H1 (cell line): Measurements from ENCODE around the gene SAXO1. TPM values are rescaled to one million over a fixed set of nuclear protein-coding genes. Genes with fewer than 3 reads are reported as not detected.

Source experiments
- CTCF ChIA-PET: fragments of 300-600 bp; sonication (Branson Sonifier 250); formaldehyde crosslinking; loops from one replicate; lab custom pipeline; 2021; ENCODE audit not compliant: partially characterized antibody; lab: Charles Lee
- POLR2A ChIA-PET: fragments of 300-600 bp; sonication (Branson Sonifier 250); formaldehyde crosslinking; loops from one replicate; lab custom pipeline; 2021; ENCODE audit warnings: inconsistent platforms; ENCODE audit not compliant: partially characterized antibody; lab: Charles Lee
- DNase-seq, 2 experiments: peaks; one replicate each; pipeline versions ENCODE4 v3.0.0 to v3.0.0-alpha.2; 2010 to 2022; ENCODE audit warnings: low spot score in 2 of 2, low read depth in 1 of 2, mixed read lengths in 1 of 2
- FAIRE-seq: peaks from 2 replicates; lab custom pipeline; 2011; peaks lifted over from hg19 to GRCh38; lab: Jason Lieb, UNC
- H2AFZ ChIP-seq: 2 replicates; pipeline ENCODE4 v1.8.1; 2012; ENCODE audit warnings: low read length, inconsistent platforms
- H2AK5ac ChIP-seq: 2 replicates; pipeline ENCODE4 v1.6.1; 2013; ENCODE audit warnings: low read depth, low read length
- H2BK120ac ChIP-seq: replicated peaks from 2 replicates; pipeline ENCODE3; 2013; ENCODE audit warnings: low read depth, low read length, inconsistent platforms
- H2BK12ac ChIP-seq: 2 replicates; pipeline ENCODE4 v1.6.1; 2013; ENCODE audit warnings: low read depth, low read length
- H2BK15ac ChIP-seq: 2 replicates; pipeline ENCODE4 v1.6.1; 2013; ENCODE audit warnings: low read length
- H2BK20ac ChIP-seq: 2 replicates; pipeline ENCODE4 v1.6.1; 2013; ENCODE audit warnings: low read length
- H2BK5ac ChIP-seq: 2 replicates; pipeline ENCODE4 v1.6.1; 2013; ENCODE audit warnings: low read depth, low read length
- H3K14ac ChIP-seq: 2 replicates; pipeline ENCODE4 v1.6.1; 2013; ENCODE audit warnings: inconsistent platforms; ENCODE audit not compliant: insufficient read length
- H3K18ac ChIP-seq: 2 replicates; pipeline ENCODE4 v1.6.1; 2013; ENCODE audit warnings: low read length; ENCODE audit errors: extremely low read depth
- H3K23ac ChIP-seq: 2 replicates; pipeline ENCODE4 v1.6.1; 2013; ENCODE audit warnings: inconsistent platforms; ENCODE audit not compliant: insufficient read length
- H3K23me2 ChIP-seq: 2 replicates; pipeline ENCODE4 v1.6.1; 2013; ENCODE audit warnings: low read depth, low read length
- H3K27ac ChIP-seq: 2 replicates; pipeline ENCODE4 v1.6.1; 2011; ENCODE audit warnings: low read depth, low read length, inconsistent platforms
- H3K27me3 ChIP-seq, 4 experiments: replicated peaks in 1 of 4; 1 replicate in 1 of 4; 2 replicates in 3 of 4; pipeline versions ENCODE4 v1.6.1 to v1.8.1; 2011 to 2013; ENCODE audit warnings: low read length in 3 of 4, mild to moderate bottlenecking in 3 of 4, inconsistent platforms in 2 of 4, mixed read lengths in 2 of 4, moderate library complexity in 1 of 4; ENCODE audit not compliant: control insufficient read depth in 3 of 4, insufficient read depth in 3 of 4; ENCODE audit errors: extremely low read depth in 1 of 4
- H3K36me3 ChIP-seq, 4 experiments: 2 replicates each; pipeline versions ENCODE4 v1.6.1 to v1.8.1; 2011 to 2013; ENCODE audit warnings: mild to moderate bottlenecking in 4 of 4, low read length in 3 of 4, moderate library complexity in 2 of 4, control low read depth in 1 of 4, inconsistent platforms in 1 of 4; ENCODE audit not compliant: insufficient read depth in 4 of 4, control insufficient read depth in 2 of 4
- H3K4ac ChIP-seq: replicated peaks from 2 replicates; pipeline ENCODE3; 2013; ENCODE audit warnings: low read length, low read depth, mixed read lengths, inconsistent platforms; ENCODE audit not compliant: insufficient read length
- H3K4me1 ChIP-seq, 4 experiments: replicated peaks in 1 of 4; 1 replicate in 1 of 4; 2 replicates in 3 of 4; pipeline versions ENCODE4 v1.6.1 to v1.8.1; 2011 to 2013; ENCODE audit warnings: low read length in 3 of 4, inconsistent platforms in 2 of 4, mixed read lengths in 1 of 4; ENCODE audit not compliant: insufficient read depth in 4 of 4, control insufficient read depth in 3 of 4
- H3K4me2 ChIP-seq, 2 experiments: 2 replicates each; pipeline versions ENCODE4 v1.6.1 to v1.8.1; 2011 to 2013; ENCODE audit warnings: low read depth in 2 of 2, low read length in 2 of 2, control low read depth in 1 of 2, inconsistent platforms in 1 of 2, mild to moderate bottlenecking in 1 of 2; ENCODE audit not compliant: insufficient read depth in 1 of 2
- H3K4me3 ChIP-seq, 4 experiments: fragments of 200-600, 300-600 bp in 1 of 4; sonication (generic), shearing (Covaris generic), sonication (Bioruptor Twin) in 1 of 4; 2 replicates each; pipeline versions ENCODE4 v1.5.1 to v1.8.1; 2011 to 2016; ENCODE audit warnings: low read length in 4 of 4, low read depth in 3 of 4, control low read depth in 2 of 4, inconsistent platforms in 2 of 4, mild to moderate bottlenecking in 2 of 4, mixed read lengths in 1 of 4, moderate library complexity in 1 of 4; ENCODE audit not compliant: insufficient read depth in 2 of 4; ENCODE audit errors: extremely low read depth in 1 of 4
- H3K56ac ChIP-seq: replicated peaks from 2 replicates; pipeline ENCODE3; 2013; ENCODE audit warnings: low read depth, mild to moderate bottlenecking, mixed read lengths, low read length, inconsistent platforms; ENCODE audit not compliant: insufficient read length
- H3K79me1 ChIP-seq: 2 replicates; pipeline ENCODE4 v1.6.1; 2013; ENCODE audit warnings: low read depth, low read length, control low read depth
- H3K79me2 ChIP-seq, 2 experiments: 2 replicates each; pipeline versions ENCODE4 v1.6.1 to v1.8.1; 2012 to 2013; ENCODE audit warnings: low read length in 2 of 2, mild to moderate bottlenecking in 2 of 2, inconsistent platforms in 1 of 2; ENCODE audit not compliant: insufficient read depth in 2 of 2, control insufficient read depth in 1 of 2
- H3K9ac ChIP-seq, 4 experiments: replicated peaks in 1 of 4; 1 replicate in 1 of 4; 2 replicates in 3 of 4; pipeline versions ENCODE4 v1.6.1 to v1.8.1; 2011 to 2013; ENCODE audit warnings: low read depth in 3 of 4, low read length in 3 of 4, control low read depth in 2 of 4, mild to moderate bottlenecking in 2 of 4, moderate library complexity in 2 of 4, inconsistent platforms in 1 of 4; ENCODE audit errors: extremely low read depth in 1 of 4
- H3K9me3 ChIP-seq, 2 experiments: 2 replicates each; pipeline versions ENCODE4 v1.6.1 to v1.8.1; 2012 to 2013; ENCODE audit warnings: mild to moderate bottlenecking in 2 of 2, moderate library complexity in 2 of 2, control low read depth in 1 of 2, inconsistent platforms in 1 of 2, low read depth in 1 of 2, low read length in 1 of 2, mixed read lengths in 1 of 2; ENCODE audit not compliant: insufficient read depth in 2 of 2
- H4K20me1 ChIP-seq, 2 experiments: replicated peaks in 1 of 2; 2 replicates each; pipeline versions ENCODE3 to v1.8.1; 2011 to 2013; ENCODE audit warnings: inconsistent platforms in 2 of 2, low read length in 2 of 2, mild to moderate bottlenecking in 1 of 2; ENCODE audit not compliant: insufficient read depth in 2 of 2, control insufficient read depth in 1 of 2
- H4K5ac ChIP-seq: 2 replicates; pipeline ENCODE4 v1.6.1; 2013; ENCODE audit warnings: low read length, low read depth, mixed read lengths, inconsistent platforms; ENCODE audit not compliant: insufficient read length
- H4K8ac ChIP-seq: 2 replicates; pipeline ENCODE4 v1.8.0; 2013; ENCODE audit warnings: mild to moderate bottlenecking, moderate library complexity, low read length, inconsistent platforms; ENCODE audit not compliant: insufficient read depth; ENCODE audit errors: extremely low read depth
- H4K91ac ChIP-seq: replicated peaks from 2 replicates; pipeline ENCODE3; 2013; ENCODE audit warnings: low read length, mixed read lengths, inconsistent platforms; ENCODE audit not compliant: insufficient read length
- KDM4A ChIP-seq: IDR thresholded peaks from one replicate; pipeline ENCODE4 v1.7.1; 2012; ENCODE audit warnings: low read depth, mild to moderate bottlenecking, moderate library complexity, low read length, inconsistent platforms; ENCODE audit not compliant: severe bottlenecking
- WGBS, 2 experiments: shearing (Covaris generic) in 1 of 2; methylation state at CpG; one replicate each; pipeline versions ENCODE4 v1.1.6 to v1.1.7; 2013 to 2015; ENCODE audit warnings: low lambda C conversion rate in 2 of 2, mixed read lengths in 2 of 2, inconsistent platforms in 1 of 2, low coverage in 1 of 2, missing lambda C conversion rate in 1 of 2; ENCODE audit not compliant: insufficient replicate concordance in 2 of 2, insufficient coverage in 1 of 2, insufficient read length in 1 of 2; ENCODE audit errors: extremely low coverage in 1 of 2, missing lambda C conversion rate in 1 of 2; 5-methylcytosine and 5-hydroxymethylcytosine counted together
- polyA plus RNA-seq, 7 experiments: library from polyadenylated mRNA; depleted of rRNA in 3 of 7; stranded (reverse) in 5 of 7; unstranded in 2 of 7; fragments of >200 nt in 5 of 7; fragments of 200-250 nt in 2 of 7; gene quantifications; 1 replicate in 5 of 7; 2 replicates in 1 of 7; 4 replicates in 1 of 7; pipeline versions ENCODE4 v1.2.1 to v1.2.3, GENCODE V29; 2011 to 2013; ENCODE audit warnings: missing spikeins in 2 of 7, mixed read lengths in 2 of 7
- total RNA-seq: library from RNA; stranded (reverse); fragmentation: NEBNext Ultra II Directional; extraction: Animal tissue kit (Norgen Biotek cat#: 25700); gene quantifications from 2 replicates; pipeline ENCODE4 v1.2.1, GENCODE V29; 2021

The SAXO1 gene
- total and polyA plus RNA-seq, 2 of the 8 experiments (the other 6 are each of a cell fraction or from before 2014, with no cell fraction given) = 0.11 to 0.20 TPM

DNA sequence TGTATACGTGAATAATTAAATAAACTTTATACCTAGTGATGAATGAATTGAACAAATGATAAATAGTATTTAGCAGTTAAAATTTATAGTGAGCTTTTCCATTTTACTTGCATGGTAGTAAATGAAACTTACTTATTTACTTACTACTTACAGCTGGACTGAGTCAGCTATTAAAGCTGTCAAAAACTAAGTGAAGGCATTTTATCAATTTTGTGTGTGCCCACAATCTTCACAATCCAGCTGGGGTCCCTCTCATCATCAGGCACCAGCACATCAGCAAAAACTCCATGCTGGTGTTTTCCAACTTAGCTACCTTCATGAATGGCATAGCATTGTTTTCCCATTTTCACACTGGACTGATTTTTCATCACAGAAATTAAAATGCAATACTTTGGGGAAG, 81.1 kb downstream of the SAXO1 start:
- Histone ChIP-seq H2BK5ac (no peak overlapping the region), H3K4ac (no peak overlapping the region), H3K9me3 (no peaks in the 10 kb centered on the region), H3K4me3 (no peak overlapping the region), H3K56ac (no peak overlapping the region), H4K20me1 (no peaks in the 10 kb centered on the region), H3K9ac (no peak overlapping the region), H2BK120ac (no peak overlapping the region), H2BK15ac (no peak overlapping the region), H4K5ac (no peak overlapping the region), H3K18ac (no peak overlapping the region), H3K23ac (no peak overlapping the region), H2BK20ac (no peak overlapping the region), H2AFZ (no peak overlapping the region), H3K36me3 (no peaks in the 10 kb centered on the region), H3K27ac (no peak overlapping the region), H4K91ac (no peak overlapping the region), H3K4me1 (no peaks in the 10 kb centered on the region), H3K14ac (no peak overlapping the region), H2BK12ac (no peak overlapping the region), H2AK5ac (no peak overlapping the region), H3K79me2 (no peaks in the 10 kb centered on the region), H3K27me3 (no peaks in the 10 kb centered on the region), H3K79me1 (no peaks in the 10 kb centered on the region), H3K23me2 (no peaks in the 10 kb centered on the region; the same call in 1 of the 2 replicates), H4K8ac (no peak overlapping the region), H3K4me2 (no peak overlapping the region)
- FAIRE-seq (no peak), DNase-seq (no peak)
- CTCF ChIA-PET = interaction anchor here (1.0 to 1.4 kb wide), 2 partner anchors 8 to 77 kb away, joined by 3 to 5 read pairs; no protein-coding TSS in a partner anchor
- WGBS, 2 experiments = 94% methylated on average over 1 of the region's 1 CpG; no CpG with 5 or more reads in 1 of the 2 experiments
- POLR2A ChIA-PET = no interaction called here
- TF ChIP-seq KDM4A = no peak
